ENCODE data around the gene NTNG2.
"Not testable (repeated sequence)": the region's sequence is repeated elsewhere in the genome, so short reads cannot be mapped to it uniquely, and the experiment has no call there.

The NTNG2 gene

DNA sequence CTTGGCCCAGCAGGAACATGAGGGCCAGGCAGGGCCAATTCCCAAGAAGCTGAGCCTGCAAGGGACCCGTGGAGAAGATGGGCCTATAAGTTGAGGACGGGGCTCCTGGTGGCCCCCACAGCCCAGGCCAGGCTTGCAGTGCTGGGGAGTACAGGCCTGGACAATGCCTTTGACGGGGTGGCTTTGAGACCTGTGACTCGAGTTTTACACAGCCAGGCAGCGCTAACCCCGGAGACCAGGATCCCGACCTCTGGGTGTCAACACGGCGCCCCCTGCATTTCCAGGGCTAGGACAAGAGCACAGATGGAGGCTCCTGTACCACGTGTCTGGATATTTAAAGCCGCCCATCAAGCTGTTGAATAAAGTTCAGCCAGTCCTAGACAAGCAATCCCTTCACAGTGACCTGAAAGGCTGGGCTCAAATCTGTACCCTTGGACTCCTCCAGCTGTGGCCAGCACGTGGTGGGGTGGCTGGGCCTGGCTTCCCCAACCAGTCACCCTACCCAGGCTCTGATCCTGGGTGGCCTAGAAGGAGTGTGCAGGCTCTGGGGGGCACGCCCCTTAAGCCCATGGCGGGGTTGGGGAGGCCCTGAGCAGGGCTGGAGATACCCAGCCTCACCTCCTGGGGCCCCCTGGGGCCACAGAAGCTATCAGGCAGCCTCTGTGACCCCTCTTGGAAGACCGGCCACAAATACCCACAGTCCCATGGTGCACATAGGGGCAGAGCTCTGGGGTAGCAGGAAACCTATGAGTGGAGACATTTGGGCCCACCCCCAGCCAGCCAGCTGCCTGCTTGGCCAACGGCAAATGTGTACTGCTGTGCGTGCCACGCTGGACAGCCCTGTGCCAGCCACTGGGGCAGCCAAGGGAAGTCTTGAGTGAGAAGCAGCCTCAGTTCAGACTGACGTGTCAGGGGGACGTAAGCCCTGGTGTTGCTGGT, 88.7 kb downstream of the NTNG2 start:
- Histone ChIP-seq H3K4me1 (ENCODE audit: control insufficient read depth, insufficient read depth, low read length) (no peaks in the 10 kb centered on the region), H3K9me3 (ENCODE audit: control insufficient read depth, insufficient read depth, low read length) (peaks cover 3% of the 10 kb centered on the region), H3K4me3 (ENCODE audit: low read depth, low read length) (no peak overlapping the region), H3K36me3 (ENCODE audit: control insufficient read depth, insufficient read depth, low read length) (no peaks in the 10 kb centered on the region), H3K27me3 (ENCODE audit: control insufficient read depth, insufficient read depth, low read length) (no peaks in the 10 kb centered on the region), H3K9ac (ENCODE audit: low read depth, low read length) (no peak overlapping the region)

DNA sequence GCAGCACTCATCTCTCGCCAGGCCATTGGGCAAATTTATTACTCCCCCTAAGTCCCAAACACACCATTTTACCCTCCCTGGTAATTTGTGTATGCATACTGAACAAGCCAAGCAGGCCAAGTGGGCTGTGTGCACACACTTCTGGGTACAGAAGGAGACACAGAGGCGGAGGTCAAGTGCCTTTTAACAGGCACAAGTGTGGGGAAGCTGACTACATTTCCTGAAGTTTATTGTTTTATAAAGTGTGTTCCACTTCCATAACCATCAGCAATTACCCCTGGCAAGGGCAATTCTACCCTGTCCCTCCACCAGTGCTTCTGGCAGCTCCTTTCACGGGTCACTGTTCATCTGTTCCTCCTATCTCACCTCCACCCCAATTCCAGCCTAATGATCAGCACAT, 99.0 kb downstream of the NTNG2 start:
- H3K4me3 ChIP-seq (ENCODE audit: low read depth, low read length), result no peak overlapping the region
- no peak overlapping the region for H3K9ac ChIP-seq (ENCODE audit: low read depth, low read length)
- H3K27me3 ChIP-seq (ENCODE audit: control insufficient read depth, insufficient read depth, low read length), result no peaks in the 10 kb centered on the region
- no peaks in the 10 kb centered on the region for H3K4me1 ChIP-seq (ENCODE audit: control insufficient read depth, insufficient read depth, low read length)
- no peaks in the 10 kb centered on the region for H3K9me3 ChIP-seq (ENCODE audit: control insufficient read depth, insufficient read depth, low read length)
- peaks cover 13% of the 10 kb centered on the region for H3K36me3 ChIP-seq (ENCODE audit: control insufficient read depth, insufficient read depth, low read length)

- Histone ChIP-seq H3K9ac (ENCODE audit: low read depth, low read length) (no peak overlapping the region), H3K4me3 (ENCODE audit: low read depth, low read length) (no peak overlapping the region), H3K27me3 (ENCODE audit: control insufficient read depth, insufficient read depth, low read length) (no peaks in the 10 kb centered on the region), H3K36me3 (ENCODE audit: control insufficient read depth, insufficient read depth, low read length) (peaks cover 17% of the 10 kb centered on the region), H3K4me1 (ENCODE audit: control insufficient read depth, insufficient read depth, low read length) (no peaks in the 10 kb centered on the region), H3K9me3 (ENCODE audit: control insufficient read depth, insufficient read depth, low read length) (no peaks in the 10 kb centered on the region)
Observed at GRCh38 chr9:132266017-132266416, 104.2 kb downstream of the NTNG2 start.

GRCh38 chr9:132267660-132268059, 105.8 kb downstream of the NTNG2 start:
- no peak overlapping the region for H3K9ac ChIP-seq (ENCODE audit: low read depth, low read length)
- peaks cover 18% of the 10 kb centered on the region for H3K36me3 ChIP-seq (ENCODE audit: control insufficient read depth, insufficient read depth, low read length)

GRCh38 chr9:132268725-132269352, 107.0 kb downstream of the NTNG2 start:
- H3K9ac ChIP-seq (ENCODE audit: low read depth, low read length), result no peak overlapping the region
- H3K27me3 ChIP-seq (ENCODE audit: control insufficient read depth, insufficient read depth, low read length), result no peaks in the 10 kb centered on the region
- no peak overlapping the region for H3K4me3 ChIP-seq (ENCODE audit: low read depth, low read length)
- peaks cover 17% of the 10 kb centered on the region for H3K36me3 ChIP-seq (ENCODE audit: control insufficient read depth, insufficient read depth, low read length)
- H3K9me3 ChIP-seq (ENCODE audit: control insufficient read depth, insufficient read depth, low read length), result no peaks in the 10 kb centered on the region
- H3K4me1 ChIP-seq (ENCODE audit: control insufficient read depth, insufficient read depth, low read length), result no peaks in the 10 kb centered on the region

More at GRCh38 chr9:132267660-132268059, 105.8 kb downstream of the NTNG2 start:
- no peaks in the 10 kb centered on the region for H3K9me3 ChIP-seq (ENCODE audit: control insufficient read depth, insufficient read depth, low read length)
- no peak overlapping the region for H3K4me3 ChIP-seq (ENCODE audit: low read depth, low read length)
- H3K27me3 ChIP-seq (ENCODE audit: control insufficient read depth, insufficient read depth, low read length), result no peaks in the 10 kb centered on the region
- no peaks in the 10 kb centered on the region for H3K4me1 ChIP-seq (ENCODE audit: control insufficient read depth, insufficient read depth, low read length)

DNA sequence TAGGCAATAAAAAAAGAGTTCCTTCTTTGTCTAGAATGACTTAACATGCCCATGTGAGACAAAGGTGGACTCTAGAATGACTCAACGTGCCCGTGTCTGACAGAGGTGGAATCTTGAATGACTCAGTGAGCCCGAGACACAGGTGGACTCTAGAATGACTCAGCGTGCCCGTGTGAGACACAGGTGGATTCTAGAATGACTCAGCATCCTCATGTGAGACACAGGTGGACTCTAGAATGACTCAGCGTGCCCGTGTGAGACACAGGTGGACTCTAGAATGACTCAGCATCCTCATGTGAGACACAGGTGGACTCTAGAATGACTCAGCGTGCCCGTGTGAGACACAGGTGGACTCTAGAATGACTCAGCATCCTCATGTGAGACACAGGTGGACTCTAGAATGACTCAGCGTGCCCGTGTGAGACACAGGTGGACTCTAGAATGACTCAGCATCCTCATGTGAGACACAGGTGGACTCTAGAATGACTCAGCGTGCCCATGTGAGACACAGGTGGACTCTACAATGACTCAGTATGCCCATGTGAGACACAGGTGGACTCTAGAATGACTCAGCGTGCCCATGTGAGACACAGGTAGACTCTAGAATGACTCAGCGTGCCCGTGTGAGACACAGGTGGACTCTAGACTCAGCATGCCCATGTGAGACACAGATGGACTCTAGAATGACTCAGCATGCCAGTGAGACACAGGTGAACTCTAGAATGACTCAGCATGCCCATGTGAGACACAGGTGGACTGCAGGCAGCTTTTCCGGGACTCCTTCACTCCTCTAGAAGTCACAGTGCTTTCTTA, 108.1 kb downstream of the NTNG2 start:
- H3K27me3 ChIP-seq (ENCODE audit: control insufficient read depth, insufficient read depth, low read length); H3K9me3 ChIP-seq (ENCODE audit: control insufficient read depth, insufficient read depth, low read length); H3K4me3 ChIP-seq (ENCODE audit: low read depth, low read length); H3K36me3 ChIP-seq (ENCODE audit: control insufficient read depth, insufficient read depth, low read length); H3K9ac ChIP-seq (ENCODE audit: low read depth, low read length); H3K4me1 ChIP-seq (ENCODE audit: control insufficient read depth, insufficient read depth, low read length): not testable (repeated sequence)

DNA sequence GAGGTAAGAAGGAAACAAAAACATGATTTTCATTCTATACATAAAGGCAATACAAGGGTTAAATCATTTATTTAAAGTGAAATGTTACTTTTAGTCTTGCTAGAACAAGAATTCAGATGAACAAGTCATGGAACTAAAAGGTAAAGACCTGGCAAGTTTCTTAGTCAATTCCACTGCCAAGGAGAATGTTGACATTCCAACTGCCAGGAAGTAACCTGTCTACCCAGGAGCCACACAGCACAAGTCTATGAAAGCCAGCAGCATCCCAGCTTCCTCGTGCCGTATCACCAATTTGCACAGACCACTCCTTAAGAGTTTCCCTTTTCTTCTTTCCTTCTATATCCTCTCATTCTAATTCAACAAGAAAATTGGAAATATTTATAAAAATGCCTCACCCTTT, 113.0 kb downstream of the NTNG2 start:
- no peak overlapping the region for H3K9ac ChIP-seq (ENCODE audit: low read depth, low read length)
- no peaks in the 10 kb centered on the region for H3K4me1 ChIP-seq (ENCODE audit: control insufficient read depth, insufficient read depth, low read length)
- H3K4me3 ChIP-seq (ENCODE audit: low read depth, low read length), result no peak overlapping the region
- no peaks in the 10 kb centered on the region for H3K27me3 ChIP-seq (ENCODE audit: control insufficient read depth, insufficient read depth, low read length)
- H3K9me3 ChIP-seq (ENCODE audit: control insufficient read depth, insufficient read depth, low read length), result no peaks in the 10 kb centered on the region
- H3K36me3 ChIP-seq (ENCODE audit: control insufficient read depth, insufficient read depth, low read length), result peaks cover 39% of the 10 kb centered on the region

- H3K4me3 ChIP-seq (ENCODE audit: low read depth, low read length), result no peak overlapping the region
- H3K9me3 ChIP-seq (ENCODE audit: control insufficient read depth, insufficient read depth, low read length), result no peaks in the 10 kb centered on the region
- H3K4me1 ChIP-seq (ENCODE audit: control insufficient read depth, insufficient read depth, low read length), result no peaks in the 10 kb centered on the region
- H3K36me3 ChIP-seq (ENCODE audit: control insufficient read depth, insufficient read depth, low read length), result peaks cover 31% of the 10 kb centered on the region
- no peak overlapping the region for H3K9ac ChIP-seq (ENCODE audit: low read depth, low read length)
- H3K27me3 ChIP-seq (ENCODE audit: control insufficient read depth, insufficient read depth, low read length), result no peaks in the 10 kb centered on the region
Observed at GRCh38 chr9:132283165-132283564, 121.3 kb downstream of the NTNG2 start.

DNA sequence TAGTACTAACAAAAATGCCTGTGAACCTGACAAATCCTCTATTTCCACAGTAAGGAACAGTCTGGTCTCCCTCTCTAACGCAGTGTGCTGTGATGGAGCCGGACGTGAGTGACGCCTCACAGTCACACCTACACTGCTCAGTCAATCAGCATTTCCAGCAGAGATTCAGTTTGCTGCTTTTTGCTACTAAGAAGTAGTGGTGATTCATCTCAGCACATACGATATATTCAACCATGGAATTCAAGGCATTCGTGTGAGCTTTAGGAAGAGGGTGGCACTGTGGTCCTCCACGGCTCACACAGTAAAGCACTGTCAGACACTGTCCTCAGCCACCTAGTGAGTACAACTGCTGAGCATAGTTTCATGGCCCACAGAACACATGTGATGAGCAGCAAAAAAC, 122.0 kb downstream of the NTNG2 start:
- Histone ChIP-seq H3K9ac (ENCODE audit: low read depth, low read length) (no peak overlapping the region), H3K36me3 (ENCODE audit: control insufficient read depth, insufficient read depth, low read length) (peaks cover 33% of the 10 kb centered on the region), H3K9me3 (ENCODE audit: control insufficient read depth, insufficient read depth, low read length) (no peaks in the 10 kb centered on the region), H3K4me1 (ENCODE audit: control insufficient read depth, insufficient read depth, low read length) (no peaks in the 10 kb centered on the region), H3K4me3 (ENCODE audit: low read depth, low read length) (no peak overlapping the region), H3K27me3 (ENCODE audit: control insufficient read depth, insufficient read depth, low read length) (no peaks in the 10 kb centered on the region)

DNA sequence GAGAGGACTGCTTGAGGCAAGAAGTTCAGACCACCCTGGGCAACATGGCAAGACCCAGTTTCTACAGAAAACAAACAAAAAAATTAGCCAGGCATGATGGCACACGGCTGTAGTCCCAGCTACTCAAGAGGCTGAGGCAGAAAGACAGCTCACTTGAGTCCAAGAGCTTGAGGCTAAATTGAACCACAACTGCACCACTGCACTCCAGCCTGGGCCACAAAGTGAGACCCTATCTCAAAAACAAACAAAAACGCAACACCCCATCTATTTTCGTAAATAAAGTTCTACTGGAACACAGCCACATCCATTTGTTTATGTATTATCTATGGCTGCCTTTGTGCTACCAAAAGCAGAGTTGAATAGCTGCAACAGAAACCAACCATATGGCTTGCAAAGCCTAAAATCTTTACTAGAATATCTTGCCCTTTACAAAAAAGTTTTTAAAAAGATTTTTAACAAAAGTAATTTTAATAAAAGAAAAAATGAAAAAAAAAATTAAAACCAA, 125.5 kb downstream of the NTNG2 start:
- Histone ChIP-seq H3K4me3 (ENCODE audit: low read depth, low read length) (no peak overlapping the region), H3K4me1 (ENCODE audit: control insufficient read depth, insufficient read depth, low read length) (no peaks in the 10 kb centered on the region), H3K9me3 (ENCODE audit: control insufficient read depth, insufficient read depth, low read length) (no peaks in the 10 kb centered on the region), H3K27me3 (ENCODE audit: control insufficient read depth, insufficient read depth, low read length) (no peaks in the 10 kb centered on the region), H3K9ac (ENCODE audit: low read depth, low read length) (no peak overlapping the region), H3K36me3 (ENCODE audit: control insufficient read depth, insufficient read depth, low read length) (peaks cover 29% of the 10 kb centered on the region)

GRCh38 chr9:132288361-132288760, 126.5 kb downstream of the NTNG2 start:
- H3K9ac ChIP-seq (ENCODE audit: low read depth, low read length), result no peak overlapping the region
- H3K9me3 ChIP-seq (ENCODE audit: control insufficient read depth, insufficient read depth, low read length), result no peaks in the 10 kb centered on the region
- no peaks in the 10 kb centered on the region for H3K4me1 ChIP-seq (ENCODE audit: control insufficient read depth, insufficient read depth, low read length)
- peaks cover 24% of the 10 kb centered on the region for H3K36me3 ChIP-seq (ENCODE audit: control insufficient read depth, insufficient read depth, low read length)
- H3K4me3 ChIP-seq (ENCODE audit: low read depth, low read length), result no peak overlapping the region
- no peaks in the 10 kb centered on the region for H3K27me3 ChIP-seq (ENCODE audit: control insufficient read depth, insufficient read depth, low read length)

Measured in iPS-15b (cell line).